Thyroid gland (tissue), 4 donors: ENCODE data around the gene NLRC5.

Experiments used
- CTCF ChIP-seq, 6 experiments: fragments of 200-600 bp in 3 of 6; fragments of 450-650 bp in 3 of 6; sonication (generic) in 3 of 6; IDR thresholded peaks; one replicate each; pipeline ENCODE4 v1.5.1; 2016 to 2019; ENCODE audit warnings: antibody characterized with exemption in 6 of 6, mild to moderate bottlenecking in 2 of 6, inconsistent platforms in 1 of 6, moderate library complexity in 1 of 6
- POLR2A ChIP-seq, 2 donors: fragments of 450-650 bp; IDR thresholded peaks; one replicate each; pipeline ENCODE4 v1.6.1; 2017; ENCODE audit warnings: antibody characterized with exemption in 2 of 2, mild to moderate bottlenecking in 2 of 2, moderate library complexity in 1 of 2

- TF ChIP-seq CTCF (IDR thresholded peaks at IDR 0.05) (no peak), POLR2A (IDR thresholded peaks at IDR 0.05) (no peak)
These were observed 28.6 kb upstream of the NLRC5 start for GRCh38 chr16:56960681-56961281.
